HG03469 (cell line): ENCODE measurements around the gene CREG1.

Experiments used
- ATAC-seq: cut with Tn5 transposase; IDR thresholded peaks from one replicate; pipeline ENCODE4 v1.9.1; 2021; ENCODE audit warnings: mild to moderate bottlenecking, moderate library complexity, moderate number of reproducible peaks; ENCODE audit not compliant: unreplicated experiment

The CREG1 gene

GRCh38 chr1:167532964-167533824 is 20.4 kb downstream of the CREG1 start:
- no peak for ATAC-seq

GRCh38 chr1:167532375-167532774 is 21.2 kb downstream of the CREG1 start:
- no peak for ATAC-seq

DNA sequence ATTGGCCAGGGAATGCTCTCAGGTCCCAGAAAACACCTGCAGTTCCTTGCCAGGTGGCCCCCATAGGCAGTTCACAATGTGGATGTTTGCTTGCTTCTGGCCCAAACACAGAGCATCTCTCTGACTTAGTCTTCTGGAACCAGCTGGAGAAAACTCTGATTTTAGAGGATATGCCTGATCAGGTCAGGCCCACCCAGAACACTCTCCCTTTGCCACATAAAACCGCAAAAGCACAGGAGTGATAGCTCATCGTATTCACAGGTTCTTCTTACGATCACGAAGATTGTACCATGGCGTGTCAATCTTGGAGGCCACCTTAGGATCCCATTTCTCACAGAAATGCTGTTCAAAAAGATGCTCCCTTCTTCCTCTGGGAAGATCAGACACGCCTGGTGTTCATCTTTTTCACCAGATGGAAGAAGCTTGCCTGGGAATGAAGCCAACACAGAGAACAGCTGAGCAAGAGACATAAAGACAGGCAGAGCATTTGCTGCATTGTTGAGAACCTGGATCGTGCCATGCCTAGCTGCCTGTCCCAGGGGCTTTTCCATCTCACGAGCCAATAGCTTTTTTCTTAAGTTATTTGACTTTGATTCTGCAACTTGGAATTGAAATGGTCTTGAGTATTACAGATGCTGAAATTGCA is 23.6 kb downstream of the CREG1 start:
- no peak for ATAC-seq

DNA sequence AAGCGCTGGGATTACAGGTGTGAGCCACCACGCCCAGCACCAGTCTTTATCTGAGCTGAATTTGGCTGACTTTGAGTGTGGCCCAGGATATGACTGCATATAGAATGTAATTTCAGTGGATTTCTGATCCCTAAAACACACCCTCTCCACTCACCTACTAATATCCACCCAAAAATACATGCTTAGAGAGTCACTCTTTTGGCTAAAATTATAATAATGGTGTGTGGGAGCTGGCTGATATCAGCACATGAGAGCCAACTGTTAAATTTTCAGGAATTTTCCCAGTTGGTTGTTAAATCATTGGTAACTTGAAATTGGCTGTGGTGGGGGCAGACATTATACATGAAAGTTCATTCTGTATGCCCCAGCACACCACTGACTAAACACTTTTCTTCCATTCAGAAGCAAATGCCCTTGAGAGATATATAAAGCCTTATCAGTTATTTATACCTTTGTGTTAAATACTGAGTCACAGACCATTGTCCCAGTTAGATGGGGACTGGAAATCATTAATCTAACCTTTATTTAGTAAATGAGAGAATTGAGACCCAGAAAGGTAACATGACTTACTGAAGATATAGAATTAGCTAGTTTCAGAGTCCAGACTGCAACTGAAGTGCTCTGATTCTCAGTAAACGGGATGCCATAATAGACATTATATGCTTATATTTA is 25.4 kb downstream of the CREG1 start:
- ATAC-seq, result no peak

- ATAC-seq, result no peak
These were observed 26.7 kb downstream of the CREG1 start for GRCh38 chr1:167526667-167527383.

DNA sequence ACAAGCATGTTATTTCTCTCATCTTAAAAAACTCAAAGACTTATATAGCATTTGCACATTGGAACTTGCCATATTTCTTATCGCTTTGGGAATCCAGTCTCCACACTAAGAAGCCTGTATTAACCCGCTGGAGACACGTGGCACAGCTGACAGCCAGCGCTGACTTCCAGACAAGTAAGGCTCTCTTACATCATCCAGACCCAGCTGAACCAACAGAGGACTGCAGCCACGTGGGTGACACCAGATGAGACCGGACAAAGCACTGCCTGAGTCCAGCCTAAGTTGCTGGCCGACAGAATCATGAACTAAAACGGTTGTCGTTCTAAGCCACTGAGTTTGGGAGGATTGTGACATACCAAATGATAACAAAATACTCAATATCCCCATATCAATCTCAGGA is 28.9 kb downstream of the CREG1 start:
- no peak for ATAC-seq

- no peak for ATAC-seq
These were observed 31.3 kb downstream of the CREG1 start for GRCh38 chr1:167522246-167522645.

DNA sequence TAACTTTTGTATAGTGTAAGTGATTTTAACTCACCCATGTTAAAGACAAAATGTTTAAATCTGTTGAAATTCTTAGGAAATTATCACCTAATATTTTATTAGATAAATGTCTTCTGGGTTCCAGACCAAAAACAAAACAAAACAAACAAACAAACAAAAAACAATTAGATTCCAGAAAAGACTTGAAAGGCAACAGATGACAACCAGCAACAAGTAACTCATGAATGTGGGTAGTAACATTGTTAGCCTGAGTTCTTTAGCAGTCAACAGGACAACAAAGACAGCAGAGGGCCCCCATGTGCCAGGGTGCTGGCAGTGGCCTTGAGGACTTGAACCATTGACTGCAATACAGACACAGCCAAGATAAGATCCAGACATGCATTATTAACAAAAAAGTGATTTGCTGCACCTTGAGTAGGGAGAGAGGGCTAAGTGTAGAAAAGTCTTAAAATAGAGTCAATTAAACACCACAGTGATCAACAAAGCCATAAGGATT is 32.8 kb downstream of the CREG1 start:
- no peak for ATAC-seq

- ATAC-seq, result no peak
These were observed 35.2 kb downstream of the CREG1 start, which contains the start of gene CD247 for GRCh38 chr1:167518331-167518700. Gene CD247, minus strand, starts transcription at chr1:167518529. Its CDS starts 64 bp downstream, at chr1:167518465.

- ATAC-seq, result no peak
These were observed 35.8 kb downstream of the CREG1 start for GRCh38 chr1:167517535-167518330.

DNA sequence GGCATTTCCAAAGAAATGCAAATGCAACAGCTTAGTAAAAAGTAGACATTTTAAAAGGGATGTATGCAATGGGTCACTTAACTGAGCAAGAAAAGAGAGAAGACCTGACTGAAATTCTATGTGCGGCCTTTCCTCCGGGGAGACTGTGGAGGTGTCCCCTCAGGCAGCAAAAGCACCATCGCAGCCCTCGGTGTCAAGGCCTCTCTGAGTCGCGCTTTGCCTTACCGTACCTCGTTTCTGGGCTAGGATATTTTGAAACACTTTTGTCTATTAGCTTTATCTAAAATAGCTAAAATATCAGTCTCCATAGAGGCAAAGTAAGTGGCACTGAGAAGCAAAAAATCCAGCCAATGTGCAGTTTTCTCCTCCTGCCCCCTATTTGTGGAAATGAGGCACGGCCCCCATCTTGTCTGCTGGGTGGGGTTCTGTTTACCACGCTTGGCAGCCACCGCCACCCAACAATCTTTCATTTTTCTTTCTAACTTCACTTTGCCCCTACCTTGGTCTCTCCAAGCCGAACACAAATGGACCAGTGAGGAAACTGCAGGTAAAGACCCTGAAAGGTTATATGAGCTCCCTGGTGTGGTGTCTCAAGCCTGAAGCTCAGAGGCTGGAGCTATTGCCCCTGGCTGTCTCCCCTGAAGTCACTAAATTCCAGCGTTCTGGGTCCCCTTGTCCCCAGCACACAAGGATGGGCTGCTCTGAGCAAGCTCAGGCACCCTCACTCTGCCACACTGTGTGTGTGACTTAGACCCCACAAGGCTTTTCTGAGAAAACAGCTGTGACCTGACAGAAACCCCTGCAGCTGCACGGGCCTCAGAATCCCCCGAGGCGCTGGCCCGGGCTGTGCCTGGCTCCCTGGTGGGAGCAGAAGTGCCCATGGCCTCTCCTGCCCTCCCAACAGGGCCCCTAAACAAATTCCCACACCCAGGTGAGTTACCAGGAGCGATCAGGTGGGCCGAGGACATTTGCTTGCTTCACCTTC is 36.9 kb downstream of the CREG1 start:
- no peak for ATAC-seq

DNA sequence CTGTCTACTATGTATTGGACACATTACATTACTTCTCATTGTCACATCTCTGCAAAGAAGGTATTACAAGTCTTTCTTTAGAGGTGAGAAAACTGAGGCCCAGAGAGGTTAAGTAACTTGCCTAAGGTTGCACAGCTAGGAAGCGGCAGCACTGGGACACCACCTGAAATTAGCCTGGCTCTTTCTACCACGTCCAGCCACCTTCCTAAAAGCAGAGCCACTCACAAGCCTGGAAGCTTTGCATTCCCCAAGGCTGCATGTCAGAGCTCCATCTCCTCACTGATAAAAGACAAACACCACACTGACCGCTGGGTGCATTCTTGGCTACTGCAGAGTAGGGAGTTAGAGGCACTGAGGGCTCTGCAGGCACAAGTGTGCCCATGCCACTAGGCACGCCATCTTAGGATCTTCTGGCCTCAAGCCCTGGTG is 37.7 kb downstream of the CREG1 start:
- no peak for ATAC-seq

- ATAC-seq, result no peak
These were observed 38.1 kb downstream of the CREG1 start for GRCh38 chr1:167515461-167515860.

DNA sequence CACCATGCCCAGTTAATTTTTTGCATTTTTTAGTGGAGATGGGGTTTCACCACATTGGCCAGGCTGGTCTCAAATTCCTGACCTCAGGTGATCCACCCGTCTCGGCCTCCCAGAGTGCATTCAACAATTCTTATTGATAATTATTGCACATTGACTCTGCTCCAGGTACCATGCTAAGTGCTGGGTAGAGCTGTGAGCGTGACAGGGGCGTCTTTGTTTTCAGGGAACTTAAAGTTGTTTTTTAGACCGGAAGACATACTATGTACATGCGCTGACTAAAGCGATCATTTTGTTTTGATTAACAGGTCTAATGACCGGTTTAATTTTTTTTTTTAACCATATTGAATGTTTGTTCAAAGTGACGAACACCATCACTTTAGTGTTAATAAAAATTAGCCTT is 39.3 kb downstream of the CREG1 start:
- ATAC-seq, result no peak

- ATAC-seq, result no peak
These were observed 41.4 kb downstream of the CREG1 start for GRCh38 chr1:167512046-167512654.

DNA sequence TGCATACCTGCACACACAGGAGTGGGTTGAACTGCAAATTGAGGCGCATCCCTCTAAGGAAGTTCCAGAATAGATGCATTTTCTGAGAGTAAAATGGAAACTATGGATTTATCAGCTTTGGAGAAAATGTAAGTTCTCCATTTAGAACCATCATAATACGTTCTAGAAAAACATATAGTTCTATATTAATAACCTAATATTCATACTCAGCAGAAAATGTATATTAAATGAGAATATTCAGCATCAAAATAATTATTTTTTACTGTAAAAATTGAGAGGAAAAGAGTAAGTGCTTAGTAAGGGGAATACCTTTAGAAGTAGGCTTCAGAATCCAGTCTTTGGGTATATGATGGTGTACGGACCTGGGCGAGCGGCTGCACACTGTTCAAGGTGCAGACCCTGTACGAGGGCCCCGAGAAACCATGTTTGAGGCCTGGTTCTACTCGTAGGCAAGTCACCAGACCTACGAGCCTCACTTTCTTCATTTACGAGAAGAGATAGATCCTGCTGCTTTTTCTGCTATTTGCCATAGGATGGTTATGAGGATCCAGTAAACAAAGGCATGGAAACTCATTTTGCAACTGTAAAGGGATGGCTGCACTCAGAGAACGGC is 42.1 kb downstream of the CREG1 start:
- no peak for ATAC-seq

GRCh38 chr1:167510881-167511280 is 42.7 kb downstream of the CREG1 start:
- ATAC-seq, result no peak

DNA sequence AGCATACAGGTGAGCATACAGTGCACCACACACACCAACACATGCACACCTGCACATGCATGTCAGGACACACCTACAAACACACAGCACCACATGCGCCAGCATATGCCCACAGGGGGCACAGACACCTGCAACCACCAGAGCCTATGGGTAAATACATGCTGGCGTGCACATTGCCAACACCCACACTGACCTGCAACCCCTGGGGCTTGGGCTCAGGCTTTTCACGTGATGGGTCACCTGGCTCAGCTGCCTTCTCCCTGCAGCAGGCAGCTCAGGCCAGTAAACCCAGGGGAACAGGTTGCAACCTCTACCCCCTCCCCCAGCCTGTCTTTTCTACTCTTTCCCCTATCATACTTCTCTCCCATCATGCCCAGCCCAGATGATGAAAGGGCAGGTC is 43.3 kb downstream of the CREG1 start:
- ATAC-seq, result no peak
